GM18511 (cell line): ENCODE results near the gene NELL1.

Experiments
- ATAC-seq: cut with Tn5 transposase; IDR thresholded peaks from one replicate; pipeline ENCODE4 v1.9.1; 2021; ENCODE audit warnings: mild to moderate bottlenecking, moderate library complexity; ENCODE audit not compliant: unreplicated experiment

The NELL1 gene

GRCh38 chr11:20668844-20669819 is at the start of gene NELL1:
NELL1 (plus strand) TSS chr11:20669586.
- no peak for ATAC-seq

GRCh38 chr11:20620988-20621387 is 48.4 kb upstream of the NELL1 start:
- ATAC-seq = no peak

DNA sequence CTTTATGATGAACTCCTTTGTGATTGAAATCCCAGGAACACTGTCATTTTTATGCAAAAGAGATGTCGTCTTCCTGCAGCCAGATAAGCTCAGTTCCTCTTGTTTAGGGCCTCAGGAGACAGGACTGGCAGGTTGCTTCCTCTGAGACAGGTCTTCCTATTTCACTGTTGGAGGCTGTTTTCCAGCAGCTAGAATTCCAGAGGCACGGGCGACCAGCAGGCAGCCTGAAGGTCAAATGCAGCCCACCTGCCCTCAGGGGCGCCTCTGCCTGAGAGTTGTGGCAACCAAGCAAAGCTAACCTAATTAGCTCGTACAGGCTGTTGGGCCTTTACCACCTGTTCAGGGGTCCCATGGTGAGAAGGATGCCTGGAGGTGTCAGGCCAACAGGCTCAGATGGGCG is 47.7 kb upstream of the NELL1 start:
- no peak for ATAC-seq

- ATAC-seq = no peak
Observed at GRCh38 chr11:20623252-20623651, 46.1 kb upstream of the NELL1 start.

- ATAC-seq = no peak
Observed at GRCh38 chr11:20626279-20626678, 43.1 kb upstream of the NELL1 start.

DNA sequence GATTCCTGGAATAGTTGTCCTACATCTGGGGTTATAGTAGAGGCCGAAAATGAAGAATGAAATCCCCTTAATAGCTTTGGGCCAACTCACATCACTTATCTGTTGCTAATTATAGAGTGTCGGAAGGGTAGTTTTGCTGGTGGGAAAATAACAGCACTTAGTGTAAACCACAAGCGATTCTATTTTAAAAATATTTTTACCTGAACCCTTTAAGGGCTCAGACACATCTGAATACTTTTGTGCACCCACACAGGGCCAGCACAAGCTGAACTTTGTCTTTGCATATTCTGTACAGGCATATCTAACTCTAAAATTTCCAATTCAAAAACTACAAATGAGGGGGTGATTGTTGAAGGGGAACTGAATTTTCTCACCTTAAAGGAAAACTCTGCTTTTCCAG is 42.4 kb upstream of the NELL1 start:
- ATAC-seq = no peak

GRCh38 chr11:20627701-20628100 is 41.7 kb upstream of the NELL1 start:
- ATAC-seq = no peak

GRCh38 chr11:20631519-20632168 is 37.7 kb upstream of the NELL1 start:
- no peak for ATAC-seq

GRCh38 chr11:20632169-20632532 is 37.2 kb upstream of the NELL1 start:
- no peak for ATAC-seq

DNA sequence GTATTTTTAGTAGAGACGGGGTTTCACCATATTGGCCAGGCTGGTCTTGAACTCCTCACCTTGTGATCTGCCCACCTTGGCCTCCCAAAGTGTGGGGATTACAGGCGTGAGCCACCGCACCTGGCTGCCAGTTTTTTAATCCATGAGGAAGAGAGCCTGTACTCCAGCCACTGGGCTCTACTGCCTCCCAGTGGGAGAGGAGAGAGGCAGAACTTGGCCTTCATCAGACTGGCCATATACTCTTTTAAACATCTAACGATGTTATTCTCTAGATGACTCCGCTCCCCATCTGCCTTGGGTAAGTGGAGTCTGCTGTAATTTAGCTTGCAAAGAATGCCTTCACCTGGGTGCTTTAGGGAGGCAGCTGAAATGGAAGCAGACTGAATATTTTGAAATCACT is 35.3 kb upstream of the NELL1 start:
- no peak for ATAC-seq

DNA sequence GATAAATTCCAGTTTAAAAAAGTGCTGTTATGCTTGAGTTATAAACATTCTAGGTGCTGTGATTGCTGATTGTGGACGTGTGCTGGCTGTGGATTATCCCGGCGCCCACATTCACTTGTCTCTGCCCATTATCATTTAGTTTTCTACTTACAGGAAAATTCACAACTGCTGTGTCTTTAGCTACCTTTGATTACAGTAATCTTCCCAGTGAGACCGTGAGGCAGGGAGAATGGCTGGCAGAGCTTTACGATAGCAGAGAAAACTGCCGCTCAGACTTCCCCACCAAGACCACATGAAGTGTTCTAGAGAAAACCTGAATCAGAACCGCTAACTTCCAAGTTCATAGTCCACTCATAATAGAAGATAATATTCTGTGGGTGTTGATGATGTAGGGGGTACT is 34.6 kb upstream of the NELL1 start:
- ATAC-seq = no peak

DNA sequence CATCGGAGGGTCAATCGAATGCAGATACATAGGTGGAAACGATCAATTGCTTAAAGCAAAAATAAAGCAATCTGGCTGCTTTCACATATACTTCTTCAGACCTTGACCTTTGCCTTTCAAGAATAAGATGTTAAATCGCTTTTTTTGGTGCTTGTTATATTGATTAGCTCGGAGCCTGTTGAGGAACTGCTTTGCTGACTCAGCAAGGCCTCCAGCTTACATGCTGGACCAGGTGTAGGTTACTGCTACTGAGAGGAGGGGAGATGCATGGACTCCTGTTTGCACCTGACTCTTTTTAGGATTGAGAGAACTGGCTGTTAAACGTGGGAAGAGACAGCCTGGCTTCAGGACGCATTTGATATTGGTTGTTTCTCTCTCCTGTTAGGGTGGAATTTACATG is 31.3 kb upstream of the NELL1 start:
- no peak for ATAC-seq

GRCh38 chr11:20639688-20640087 is 29.7 kb upstream of the NELL1 start:
- no peak for ATAC-seq

- no peak for ATAC-seq
Observed at GRCh38 chr11:20640401-20640800, 29.0 kb upstream of the NELL1 start.

DNA sequence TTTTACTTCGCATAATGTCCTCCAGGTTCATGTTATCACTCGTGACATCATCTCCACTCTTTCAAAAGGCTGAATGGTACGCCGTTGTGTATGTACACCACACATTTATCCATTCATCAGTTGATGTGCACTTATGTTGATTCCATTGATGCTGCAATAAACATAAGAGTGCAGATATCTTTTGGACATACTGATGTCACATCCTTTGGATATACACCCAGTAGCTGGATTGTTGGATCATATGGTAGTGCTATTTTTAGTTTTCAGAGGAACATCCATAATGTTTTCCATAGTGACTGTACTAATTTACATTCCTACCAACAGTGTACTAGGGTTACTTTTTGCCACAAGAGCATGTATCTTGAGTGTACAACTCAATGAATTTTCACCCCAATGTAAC is 25.0 kb upstream of the NELL1 start:
- ATAC-seq = no peak

DNA sequence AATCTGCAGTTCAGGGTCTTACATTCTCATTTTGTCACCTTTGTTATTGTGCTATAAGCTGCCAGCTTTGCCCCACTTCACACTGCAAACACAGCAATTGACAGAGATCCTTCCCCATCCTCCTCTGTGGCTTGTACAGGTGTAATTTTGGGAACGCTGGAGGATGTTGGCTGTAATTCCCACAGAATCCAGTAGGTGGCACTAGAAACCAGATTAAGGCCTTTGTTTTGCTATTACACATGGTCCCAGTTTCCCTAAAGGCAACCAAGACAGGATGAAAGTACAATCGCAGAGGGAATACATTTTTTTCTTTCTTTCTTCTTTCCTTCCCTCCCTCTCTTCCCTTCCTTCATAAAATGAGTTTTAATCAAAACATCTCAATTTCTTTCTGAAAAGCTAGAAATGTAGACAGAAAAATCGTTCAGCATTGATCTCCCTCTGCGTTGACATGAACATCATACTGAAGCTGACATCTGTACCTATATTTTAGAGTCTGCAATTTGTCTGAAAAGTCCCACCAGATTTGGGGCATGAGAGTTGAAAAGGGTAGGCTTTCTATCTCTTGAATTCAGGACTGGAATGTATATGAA is 21.3 kb upstream of the NELL1 start:
- ATAC-seq = peak; percentile 87

- no peak for ATAC-seq
Observed at GRCh38 chr11:20652150-20652806, 17.1 kb upstream of the NELL1 start.

DNA sequence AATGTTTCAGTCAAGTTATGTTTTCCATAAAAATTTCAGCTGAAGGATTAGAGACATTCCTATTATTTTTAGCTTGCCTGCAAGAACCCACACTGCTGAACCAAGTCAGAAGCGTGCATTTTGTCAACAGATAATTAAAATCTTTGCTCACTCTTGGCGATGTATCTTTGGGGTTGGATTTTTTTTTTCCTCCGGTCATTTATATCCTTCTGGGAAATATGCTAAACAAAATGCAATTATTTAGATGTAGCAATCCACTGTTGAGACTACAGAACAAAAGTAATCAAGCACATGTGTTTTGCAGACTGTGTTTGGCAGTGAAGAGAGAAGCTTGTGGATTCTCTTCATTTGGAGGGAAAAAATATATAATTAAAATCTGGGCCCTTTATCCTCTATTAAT is 15.3 kb upstream of the NELL1 start:
- no peak for ATAC-seq

GRCh38 chr11:20656901-20657300 is 12.5 kb upstream of the NELL1 start:
- ATAC-seq = no peak

GRCh38 chr11:20658135-20658534 is 11.3 kb upstream of the NELL1 start:
- ATAC-seq = no peak

GRCh38 chr11:20661445-20661844 is 7.9 kb upstream of the NELL1 start:
- no peak for ATAC-seq
